Endothelial cell of umbilical vein (primary cell): Measurements from ENCODE around the gene NT5C3A. TPM values are rescaled to one million over a fixed set of nuclear protein-coding genes. Genes with fewer than 3 reads are reported as not detected.

Experiments used
- BruUV-seq: library from RNA; stranded (reverse); fragments of 400-500 nt; replicated peaks from 2 replicates; lab custom pipeline; 2021; lab: Mats Ljungman, UMichigan
- CTCF ChIA-PET: fragments of 300-600, 350-600 bp; sonication (Branson Sonifier 250); formaldehyde crosslinking; loops from one replicate; lab custom pipeline; 2021; ENCODE audit warnings: antibody characterized with exemption, inconsistent platforms; lab: Charles Lee
- POLR2A ChIA-PET: fragments of 300-600, 350-600 bp; sonication (Branson Sonifier 250); formaldehyde crosslinking; loops from one replicate; lab custom pipeline; 2021; ENCODE audit warnings: antibody characterized with exemption, inconsistent platforms; lab: Charles Lee
- DNase-seq: peaks from one replicate; pipeline ENCODE4 v3.0.0-alpha.2; 2011; ENCODE audit warnings: low read depth, low spot score
- FAIRE-seq: peaks from 2 replicates; lab custom pipeline; 2011; peaks lifted over from hg19 to GRCh38; lab: Jason Lieb, UNC
- H2AFZ ChIP-seq: 2 replicates; pipeline ENCODE4 v1.6.0; 2012; ENCODE audit warnings: low read depth, low read length, control low read depth, inconsistent platforms
- H3K27ac ChIP-seq: 2 replicates; pipeline ENCODE4 v1.5.1; 2011; ENCODE audit warnings: low read depth, mild to moderate bottlenecking, control low read depth, low read length, moderate library complexity; ENCODE audit not compliant: insufficient read depth
- H3K27me3 ChIP-seq, 2 experiments: 2 replicates each; pipeline versions ENCODE4 v1.6.0 to v1.6.1; 2011; ENCODE audit warnings: low read length in 2 of 2, mixed read lengths in 1 of 2; ENCODE audit not compliant: control insufficient read depth in 2 of 2, insufficient read depth in 2 of 2
- H3K36me3 ChIP-seq, 2 experiments: 2 replicates in 1 of 2; 3 replicates in 1 of 2; pipeline ENCODE4 v1.5.1; 2011; ENCODE audit warnings: low read length in 2 of 2, mild to moderate bottlenecking in 1 of 2, moderate library complexity in 1 of 2; ENCODE audit not compliant: control insufficient read depth in 2 of 2, insufficient read depth in 2 of 2; ENCODE audit errors: extremely low read depth in 1 of 2
- H3K4me1 ChIP-seq: 3 replicates; pipeline ENCODE4 v1.5.1; 2011; ENCODE audit warnings: mild to moderate bottlenecking, low read length; ENCODE audit not compliant: control insufficient read depth, insufficient read depth; ENCODE audit errors: extremely low read depth
- H3K4me2 ChIP-seq: 2 replicates; pipeline ENCODE4 v1.6.1; 2011; ENCODE audit warnings: low read length, control low read depth, mixed read lengths; ENCODE audit not compliant: insufficient read depth
- H3K4me3 ChIP-seq, 3 experiments: fragments of 200-600 bp in 1 of 3; sonication (generic), shearing (Covaris generic) in 1 of 3; replicated peaks in 1 of 3; 2 replicates each; pipeline ENCODE4 v1.5.1; 2011 to 2016; ENCODE audit warnings: control low read depth in 3 of 3, low read length in 3 of 3, mild to moderate bottlenecking in 2 of 3, inconsistent platforms in 1 of 3, low read depth in 1 of 3, moderate library complexity in 1 of 3; ENCODE audit not compliant: insufficient read depth in 1 of 3
- H3K79me2 ChIP-seq: 2 replicates; pipeline ENCODE4 v1.6.0; 2012; ENCODE audit warnings: low read length, inconsistent platforms; ENCODE audit not compliant: control insufficient read depth, insufficient read depth
- H3K9ac ChIP-seq: replicated peaks from 2 replicates; pipeline ENCODE3; 2011; ENCODE audit warnings: low read length, control low read depth; ENCODE audit not compliant: insufficient read depth; ENCODE audit errors: extremely low read depth
- H3K9me1 ChIP-seq: replicated peaks from 3 replicates; pipeline ENCODE4 v1.6.0; 2011; ENCODE audit warnings: mild to moderate bottlenecking, low read length; ENCODE audit not compliant: control insufficient read depth, insufficient read depth; ENCODE audit errors: extremely low read depth
- H3K9me3 ChIP-seq: replicated peaks from 2 replicates; pipeline ENCODE4 v1.5.1; 2012; ENCODE audit warnings: low read length, inconsistent platforms; ENCODE audit not compliant: control insufficient read depth, insufficient read depth
- H4K20me1 ChIP-seq: replicated peaks from 2 replicates; pipeline ENCODE3; 2011; ENCODE audit warnings: mild to moderate bottlenecking, low read length; ENCODE audit not compliant: control insufficient read depth, insufficient read depth; ENCODE audit errors: extremely low read depth
- CTCF ChIP-seq, 2 donors: IDR thresholded peaks; 1 replicate in 1 of 2; 2 replicates in 1 of 2; pipeline ENCODE4 v1.5.1; 2011; ENCODE audit warnings: low read length in 2 of 2, mild to moderate bottlenecking in 2 of 2, moderate library complexity in 2 of 2, control low read depth in 1 of 2, inconsistent platforms in 1 of 2, low read depth in 1 of 2; ENCODE audit not compliant: insufficient read depth in 1 of 2; ENCODE audit errors: extremely low read depth in 1 of 2
- EZH2 ChIP-seq: IDR thresholded peaks from 2 replicates; pipeline ENCODE4 v1.6.1; 2012; ENCODE audit warnings: borderline replicate concordance, low read depth, mild to moderate bottlenecking, moderate library complexity, low read length, inconsistent platforms; ENCODE audit not compliant: severe bottlenecking
- FOS ChIP-seq: IDR thresholded peaks from 2 replicates; pipeline ENCODE4 v1.6.1; 2011; ENCODE audit warnings: mild to moderate bottlenecking, low read length, moderate library complexity, borderline replicate concordance; ENCODE audit not compliant: insufficient read depth
- GATA2 ChIP-seq: IDR thresholded peaks from 2 replicates; pipeline ENCODE4 v1.7.0; 2011; ENCODE audit warnings: low read depth, mild to moderate bottlenecking, moderate library complexity, mixed read lengths, low read length; ENCODE audit not compliant: insufficient read length, insufficient read depth
- JUN ChIP-seq: IDR thresholded peaks from 2 replicates; pipeline ENCODE4 v1.6.1; 2011; ENCODE audit warnings: borderline replicate concordance, low read depth; ENCODE audit not compliant: insufficient read length, insufficient read depth
- MAX ChIP-seq: IDR thresholded peaks from 2 replicates; pipeline ENCODE4 v1.6.1; 2011; ENCODE audit not compliant: insufficient read depth, insufficient read length
- MYC ChIP-seq: IDR thresholded peaks from one replicate; pipeline ENCODE4 v1.6.1; 2011; ENCODE audit warnings: mild to moderate bottlenecking, low read depth, low read length
- POLR2A ChIP-seq: IDR thresholded peaks from 2 replicates; pipeline ENCODE4 v1.6.1; 2012; ENCODE audit warnings: low read depth, mild to moderate bottlenecking, control low read depth, low read length
- POLR2AphosphoS5 ChIP-seq: IDR thresholded peaks from 2 replicates; pipeline ENCODE4 v1.6.1; 2012; ENCODE audit warnings: low read depth, mild to moderate bottlenecking, control low read depth, low read length, moderate library complexity; ENCODE audit not compliant: insufficient read depth
- dilution Hi-C: fragments of 300-500 bp; cut with MboI; formaldehyde crosslinking; loops from one replicate; pipeline ENCODE4 v1.15.0; 2019; ENCODE audit warnings: low sequenced_read_pairs; ENCODE audit not compliant: extremely low pct_ligation_motif_present
- intact Hi-C: fragments of 100-400 bp; cut with micrococcal nuclease; formaldehyde crosslinking; loops from one replicate; pipeline ENCODE4 v1.10.0; 2022
- polyA plus RNA-seq, 4 experiments: library from polyadenylated mRNA; depleted of rRNA in 3 of 4; stranded (reverse) in 3 of 4; unstranded in 1 of 4; fragments of >200 nt; gene quantifications; 2 replicates each; pipeline versions ENCODE4 v1.2.1 to v1.2.3, GENCODE V29; 2011 to 2012; ENCODE audit warnings: missing spikeins in 1 of 4
- total RNA-seq: library from RNA; stranded (reverse); gene quantifications from 2 replicates; pipeline ENCODE4 v1.2.3, GENCODE V29; 2021

NT5C3A gene
- total and polyA plus RNA-seq, 2 donors (not counting 3 experiments of a cell fraction or from before 2014, with no cell fraction given) = 7.1 to 22.6 TPM

GRCh38 chr7:33024189-33024757 is 38.3 kb downstream of the NT5C3A start:
- DNase-seq (no peak), FAIRE-seq (no peak)
- H3K36me3 ChIP-seq = no peaks in the 10 kb centered on the region
- no peaks in the 10 kb centered on the region for H3K27me3 ChIP-seq
- intact Hi-C loops (no loop called here), dilution Hi-C loops (no loop called here)
- no peak overlapping the region for H3K27ac ChIP-seq
- ChIA-PET POLR2A (no interaction called here), CTCF (no interaction called here)
- H3K9ac ChIP-seq = no peak overlapping the region
- peaks cover 2% of the 10 kb centered on the region for H4K20me1 ChIP-seq
- no peak overlapping the region for H3K4me3 ChIP-seq
- no TSS peak for BruUV-seq
- no peaks in the 10 kb centered on the region for H3K9me3 ChIP-seq
- no peak for TF ChIP-seq GATA2
- TF ChIP-seq EZH2 = no peak
- no peak for TF ChIP-seq JUN
- TF ChIP-seq MYC = no peak
- TF ChIP-seq CTCF (IDR thresholded peaks at IDR 0.05; ENCODE audit: extremely low read depth in 1 of 2, insufficient read depth in 1 of 2, low read depth in 1 of 2, low read length in 2 of 2) = no peak
- no peak for TF ChIP-seq POLR2AphosphoS5
- TF ChIP-seq MAX = no peak
- no peak for TF ChIP-seq POLR2A
- TF ChIP-seq FOS = no peak
- H3K79me2 ChIP-seq = peaks cover 1% of the 10 kb centered on the region
- H2AFZ ChIP-seq = no peak overlapping the region
- no peak overlapping the region for H3K4me2 ChIP-seq
- no peaks in the 10 kb centered on the region for H3K4me1 ChIP-seq
- H3K9me1 ChIP-seq = no peaks in the 10 kb centered on the region
